Hepatocyte (in vitro differentiated cells): ENCODE results near the gene PRSS57. TPM values are rescaled to one million over a fixed set of nuclear protein-coding genes. Genes with fewer than 3 reads are reported as not detected.

ENCODE experiments used
- DNase-seq: peaks from one replicate; pipeline ENCODE4 v3.0.0-alpha.2; 2016; ENCODE audit warnings: low spot score
- H2AFZ ChIP-seq: fragments of 200-600 bp; sonication (generic); 2 replicates; pipeline ENCODE4 v1.6.0; 2016; ENCODE audit warnings: antibody characterized with exemption, mild to moderate bottlenecking
- H3K27ac ChIP-seq: fragments of 200-600 bp; sonication (generic); 2 replicates; pipeline ENCODE4 v1.5.1; 2016; ENCODE audit warnings: mild to moderate bottlenecking
- H3K27me3 ChIP-seq: fragments of 200-600 bp; sonication (generic); 2 replicates; pipeline ENCODE4 v1.6.1; 2016
- H3K36me3 ChIP-seq: fragments of 200-600 bp; sonication (generic); replicated peaks from 2 replicates; pipeline ENCODE4 v1.5.1; 2016; ENCODE audit warnings: low read depth; ENCODE audit not compliant: insufficient read depth
- H3K4me1 ChIP-seq: fragments of 200-600 bp; sonication (generic); 2 replicates; pipeline ENCODE4 v1.5.1; 2016; ENCODE audit warnings: mild to moderate bottlenecking, moderate library complexity; ENCODE audit not compliant: insufficient read depth
- H3K4me2 ChIP-seq: fragments of 200-600 bp; sonication (generic); 2 replicates; pipeline ENCODE4 v1.6.0; 2016
- H3K4me3 ChIP-seq: fragments of 200-600 bp; sonication (generic); 2 replicates; pipeline ENCODE4 v1.5.1; 2016; ENCODE audit warnings: mild to moderate bottlenecking
- H3K79me2 ChIP-seq: fragments of 200-600 bp; sonication (generic); 2 replicates; pipeline ENCODE4 v1.6.0; 2017; ENCODE audit warnings: mild to moderate bottlenecking
- H3K9me2 ChIP-seq: fragments of 200-600 bp; sonication (generic); replicated peaks from 2 replicates; pipeline ENCODE4 v1.6.0; 2017; ENCODE audit warnings: mild to moderate bottlenecking; ENCODE audit not compliant: insufficient read depth
- H3K9me3 ChIP-seq: fragments of 200-600 bp; sonication (generic); 2 replicates; pipeline ENCODE4 v1.5.1; 2016; ENCODE audit warnings: low read depth, mild to moderate bottlenecking
- H4K20me1 ChIP-seq: fragments of 200-600 bp; sonication (generic); 2 replicates; pipeline ENCODE4 v1.6.0; 2016; ENCODE audit warnings: mild to moderate bottlenecking; ENCODE audit not compliant: insufficient read depth, poor library complexity, severe bottlenecking
- CTCF ChIP-seq: fragments of 200-600 bp; sonication (generic); IDR thresholded peaks from 2 replicates; pipeline ENCODE4 v1.5.1; 2016; ENCODE audit warnings: antibody characterized with exemption, mild to moderate bottlenecking; ENCODE audit not compliant: poor library complexity
- EZH2 ChIP-seq: fragments of 200-600 bp; sonication (generic); IDR thresholded peaks from 2 replicates; pipeline ENCODE4 v1.6.1; 2016; ENCODE audit warnings: antibody characterized with exemption, mild to moderate bottlenecking, borderline replicate concordance
- EZH2phosphoT487 ChIP-seq: fragments of 200-600 bp; sonication (generic); IDR thresholded peaks from one replicate; pipeline ENCODE4 v1.6.1; 2018; ENCODE audit warnings: antibody characterized with exemption, mild to moderate bottlenecking, low read depth, moderate library complexity; ENCODE audit not compliant: unreplicated experiment, severe bottlenecking
- WGBS: methylation state at CpG from one replicate; pipeline ENCODE4 v1.1.6; 2016; ENCODE audit warnings: low lambda C conversion rate; ENCODE audit errors: missing lambda C conversion rate; 5-methylcytosine and 5-hydroxymethylcytosine counted together
- polyA plus RNA-seq: library from polyadenylated mRNA; unstranded; fragments of >200 nt; fragmentation: Nextera tagmentation; extraction: Ambion mirVana; gene quantifications from 2 replicates; pipeline ENCODE4 v1.2.1, GENCODE V29; 2016
- total RNA-seq: library from RNA; depleted of rRNA; stranded (reverse); fragments of >200 nt; gene quantifications from 2 replicates; pipeline ENCODE4 v1.2.3, GENCODE V29; 2014

Gene PRSS57
- total and polyA plus RNA-seq, 2 experiments from 2014 or later, result 1.2 to 2.4 TPM

GRCh38 chr19:644789-645188 lies 50.5 kb downstream of the PRSS57 start:
- Histone ChIP-seq H3K4me2 (no peak overlapping the region), H3K27ac (no peak overlapping the region), H3K9me2 (no peaks in the 10 kb centered on the region), H3K36me3 (no peaks in the 10 kb centered on the region), H4K20me1 (no peaks in the 10 kb centered on the region), H3K4me3 (no peak overlapping the region), H3K79me2 (no peaks in the 10 kb centered on the region), H3K9me3 (no peaks in the 10 kb centered on the region), H3K27me3 (no peaks in the 10 kb centered on the region), H2AFZ (no peak overlapping the region), H3K4me1 (no peaks in the 10 kb centered on the region)
- DNase-seq, result no peak
- 89% methylated on average over 13 of the region's 14 CpGs for WGBS
- TF ChIP-seq CTCF (no peak), EZH2phosphoT487 (no peak), EZH2 (no peak)

GRCh38 chr19:644363-644762 lies 50.9 kb downstream of the PRSS57 start:
- WGBS, result 94% methylated on average over 27 of the region's 28 CpGs
- Histone ChIP-seq H3K9me2 (no peaks in the 10 kb centered on the region), H3K27ac (no peak overlapping the region), H4K20me1 (no peaks in the 10 kb centered on the region), H3K27me3 (no peaks in the 10 kb centered on the region), H3K79me2 (no peaks in the 10 kb centered on the region), H3K9me3 (no peaks in the 10 kb centered on the region), H3K4me1 (no peaks in the 10 kb centered on the region), H3K4me2 (no peak overlapping the region), H3K4me3 (no peak overlapping the region), H2AFZ (no peak overlapping the region), H3K36me3 (no peaks in the 10 kb centered on the region)
- TF ChIP-seq EZH2phosphoT487 (no peak), EZH2 (no peak)
- DNase-seq, result no peak

- H3K79me2 ChIP-seq, result no peaks in the 10 kb centered on the region
Measured at GRCh38 chr19:643736-644135, 51.5 kb downstream of the PRSS57 start.

More at GRCh38 chr19:643736-644135, 51.5 kb downstream of the PRSS57 start:
- H3K4me3 ChIP-seq, result no peak overlapping the region
- no peaks in the 10 kb centered on the region for H3K36me3 ChIP-seq
- no peak for DNase-seq
- no peaks in the 10 kb centered on the region for H3K4me1 ChIP-seq
- H2AFZ ChIP-seq, result no peak overlapping the region
- no peaks in the 10 kb centered on the region for H3K9me2 ChIP-seq
- no peak for TF ChIP-seq CTCF
- TF ChIP-seq EZH2phosphoT487, result no peak
- no peak for TF ChIP-seq EZH2
- 94% methylated on average over 8 of the region's 24 CpGs for WGBS
- no peaks in the 10 kb centered on the region for H3K9me3 ChIP-seq
- no peaks in the 10 kb centered on the region for H4K20me1 ChIP-seq
- H3K27me3 ChIP-seq, result no peaks in the 10 kb centered on the region
- no peak overlapping the region for H3K27ac ChIP-seq
- no peak overlapping the region for H3K4me2 ChIP-seq
